Tibial artery (tissue), 4 donors: ENCODE results near the gene RAPGEF4.

Source experiments
- DNase-seq, 2 donors: peaks; one replicate each; pipeline ENCODE4 v3.0.0-alpha.2; 2019
- H3K27ac ChIP-seq, 2 donors: fragments of 200-600 bp; sonication (generic) in 1 of 2; 1 replicate in 1 of 2; 2 replicates in 1 of 2; pipeline ENCODE4 v1.5.1; 2018 to 2019; ENCODE audit warnings: mild to moderate bottlenecking in 1 of 2
- H3K27me3 ChIP-seq, 2 donors: fragments of 200-600 bp; sonication (generic) in 1 of 2; one replicate each; pipeline versions ENCODE4 v1.5.1 to v1.6.0; 2016 to 2019
- H3K36me3 ChIP-seq, 3 donors: fragments of 200-600 bp; sonication (generic) in 2 of 3; one replicate each; pipeline ENCODE4 v1.5.1; 2016 to 2019; ENCODE audit warnings: mild to moderate bottlenecking in 2 of 3
- H3K4me1 ChIP-seq, 4 donors: fragments of 200-600 bp; sonication (generic) in 2 of 4; 1 replicate in 3 of 4; 2 replicates in 1 of 4; pipeline ENCODE4 v1.5.1; 2016 to 2019
- H3K4me3 ChIP-seq, 2 donors: fragments of 200-600 bp; sonication (generic) in 1 of 2; 1 replicate in 1 of 2; 2 replicates in 1 of 2; pipeline ENCODE4 v1.5.1; 2018 to 2019; ENCODE audit warnings: mild to moderate bottlenecking in 2 of 2
- H3K9me3 ChIP-seq, 3 donors: fragments of 200-600 bp; sonication (generic) in 1 of 3; one replicate each; pipeline ENCODE4 v1.5.1; 2016 to 2019
- intact Hi-C: fragments of 100-400 bp; cut with DNase I; formaldehyde crosslinking; loops from one replicate; pipeline ENCODE4 v1.15.0; 2023; ENCODE audit warnings: low total_unique reads
- TF ChIP-seq, protein P1 (sequence below), 2 experiments: fragments of 200-600 bp in 1 of 2; fragments of 450-650 bp in 1 of 2; IDR thresholded peaks; one replicate each; pipeline ENCODE4 v1.5.1; 2017 to 2019; ENCODE audit warnings: antibody characterized with exemption in 2 of 2, mild to moderate bottlenecking in 1 of 2, moderate library complexity in 1 of 2

Gene RAPGEF4

DNA sequence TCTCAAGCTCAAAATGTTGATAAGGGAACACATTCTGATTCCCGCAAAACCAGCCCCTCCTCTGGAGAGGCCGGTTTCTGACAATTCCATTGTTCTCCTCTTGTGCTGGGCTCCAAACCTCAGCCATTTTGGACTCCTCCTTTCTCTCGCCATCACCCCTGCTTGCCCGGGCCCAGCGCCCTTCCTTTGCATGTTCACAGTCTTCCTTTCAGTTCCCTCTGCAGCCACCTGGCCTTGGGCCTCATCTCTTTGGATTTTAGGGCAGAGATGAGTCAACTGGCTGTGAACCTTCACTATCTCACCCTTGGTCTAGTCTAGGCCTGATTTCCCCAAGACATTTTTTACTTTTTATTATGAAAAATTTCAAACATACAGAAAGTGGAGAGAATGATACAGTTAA lies 184.1 kb downstream of the RAPGEF4 start:
- no peaks in the 10 kb centered on the region for H3K36me3 ChIP-seq
- H3K27ac ChIP-seq: no peak overlapping the region
- TF ChIP-seq, protein P1, sequence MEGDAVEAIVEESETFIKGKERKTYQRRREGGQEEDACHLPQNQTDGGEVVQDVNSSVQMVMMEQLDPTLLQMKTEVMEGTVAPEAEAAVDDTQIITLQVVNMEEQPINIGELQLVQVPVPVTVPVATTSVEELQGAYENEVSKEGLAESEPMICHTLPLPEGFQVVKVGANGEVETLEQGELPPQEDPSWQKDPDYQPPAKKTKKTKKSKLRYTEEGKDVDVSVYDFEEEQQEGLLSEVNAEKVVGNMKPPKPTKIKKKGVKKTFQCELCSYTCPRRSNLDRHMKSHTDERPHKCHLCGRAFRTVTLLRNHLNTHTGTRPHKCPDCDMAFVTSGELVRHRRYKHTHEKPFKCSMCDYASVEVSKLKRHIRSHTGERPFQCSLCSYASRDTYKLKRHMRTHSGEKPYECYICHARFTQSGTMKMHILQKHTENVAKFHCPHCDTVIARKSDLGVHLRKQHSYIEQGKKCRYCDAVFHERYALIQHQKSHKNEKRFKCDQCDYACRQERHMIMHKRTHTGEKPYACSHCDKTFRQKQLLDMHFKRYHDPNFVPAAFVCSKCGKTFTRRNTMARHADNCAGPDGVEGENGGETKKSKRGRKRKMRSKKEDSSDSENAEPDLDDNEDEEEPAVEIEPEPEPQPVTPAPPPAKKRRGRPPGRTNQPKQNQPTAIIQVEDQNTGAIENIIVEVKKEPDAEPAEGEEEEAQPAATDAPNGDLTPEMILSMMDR (IDR thresholded peaks at IDR 0.05): no peak
- H3K4me3 ChIP-seq: no peak overlapping the region
- intact Hi-C loops: no loop called here
- no peak for DNase-seq
- no peaks in the 10 kb centered on the region for H3K27me3 ChIP-seq
- H3K9me3 ChIP-seq: no peaks in the 10 kb centered on the region
- H3K4me1 ChIP-seq: no peaks in the 10 kb centered on the region

DNA sequence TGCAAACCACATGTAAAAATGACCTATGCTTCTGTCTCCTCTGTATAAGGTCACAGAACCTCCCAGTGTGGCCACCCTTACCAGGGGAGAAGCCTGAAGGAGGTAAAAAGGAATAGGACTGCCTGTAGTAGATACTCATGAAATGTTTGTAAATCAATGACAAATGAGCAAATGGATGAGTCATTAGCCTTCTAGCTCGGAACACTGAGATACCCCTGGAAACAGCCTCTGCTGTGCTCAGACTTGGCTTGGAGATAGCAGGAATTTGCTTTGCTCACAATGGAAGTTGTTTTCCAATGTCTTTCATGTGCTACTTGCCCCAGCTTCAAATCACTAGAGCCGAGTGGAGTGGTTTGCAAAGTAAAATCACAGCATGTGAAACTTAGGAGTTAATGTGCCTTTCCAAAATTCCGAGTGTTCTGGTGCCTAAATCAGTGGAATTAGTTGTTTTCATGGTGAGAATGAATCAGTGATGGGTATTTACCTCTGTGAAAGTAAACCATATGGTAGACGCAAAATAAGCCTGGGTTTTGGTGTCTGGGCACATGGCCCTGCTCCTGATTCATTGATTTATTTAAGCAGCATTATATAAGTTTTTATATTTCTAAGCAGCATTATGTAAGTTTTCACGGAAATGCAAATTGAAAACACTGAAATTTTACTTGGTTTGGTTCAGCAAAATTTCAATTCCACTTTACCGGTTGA lies 186.0 kb downstream of the RAPGEF4 start:
- Histone ChIP-seq H3K4me3 (no peak overlapping the region), H3K4me1 (peaks cover 0 to 2% (median 0%) of the 10 kb centered on the region in 4 donors), H3K36me3 (no peaks in the 10 kb centered on the region), H3K27me3 (no peaks in the 10 kb centered on the region), H3K27ac (no peak overlapping the region), H3K9me3 (no peaks in the 10 kb centered on the region)
- intact Hi-C loops: no loop called here
- DNase-seq: no peak
- TF ChIP-seq, protein P1 (IDR thresholded peaks at IDR 0.05): no peak

DNA sequence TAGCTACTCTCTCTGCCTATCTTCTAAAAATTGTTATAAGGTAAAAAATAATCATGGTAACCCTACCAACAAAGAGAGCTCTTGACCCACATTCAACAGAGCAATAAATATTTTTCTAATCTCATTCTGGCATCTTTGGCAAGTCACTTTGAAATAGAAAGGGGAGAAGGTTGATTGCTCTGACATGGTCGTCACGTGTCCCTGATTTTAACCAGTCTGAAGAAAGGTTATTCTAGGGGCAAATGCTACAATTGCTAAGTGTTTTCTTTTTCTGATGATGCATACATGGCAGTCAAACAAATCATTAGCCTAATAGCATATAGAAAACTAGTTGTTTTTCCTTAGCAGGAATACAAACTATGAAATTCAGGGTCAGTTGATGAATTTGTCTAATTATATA lies 186.7 kb downstream of the RAPGEF4 start:
- H3K27ac ChIP-seq: no peak overlapping the region
- no peaks in the 10 kb centered on the region for H3K9me3 ChIP-seq
- intact Hi-C loops: no loop called here
- DNase-seq: no peak
- H3K36me3 ChIP-seq: no peaks in the 10 kb centered on the region
- TF ChIP-seq, protein P1 (IDR thresholded peaks at IDR 0.05): no peak
- H3K27me3 ChIP-seq: no peaks in the 10 kb centered on the region
- H3K4me3 ChIP-seq: no peak overlapping the region
- peaks cover 0 to 8% (median under 1%) of the 10 kb centered on the region in 4 donors for H3K4me1 ChIP-seq

DNA sequence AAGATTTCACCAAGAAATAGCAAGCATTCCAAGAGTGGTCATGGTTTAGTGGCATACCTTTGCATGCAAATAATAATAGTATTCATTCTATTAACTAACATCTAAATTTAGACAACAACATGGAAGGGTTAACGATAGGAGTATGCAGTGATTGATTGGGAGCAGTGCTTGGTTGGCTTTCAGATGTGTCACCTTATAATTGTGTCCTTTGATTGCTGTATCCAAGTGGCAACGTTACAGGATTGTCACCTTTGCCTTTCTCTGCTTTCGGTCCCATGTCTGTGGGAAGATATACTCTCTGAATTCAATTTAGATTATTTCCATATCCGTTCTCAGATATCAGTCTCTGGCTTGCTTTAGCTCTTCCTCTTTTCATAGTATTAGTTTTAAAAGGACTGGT lies 187.2 kb downstream of the RAPGEF4 start:
- intact Hi-C loops: no loop called here
- Histone ChIP-seq H3K4me3 (no peak overlapping the region), H3K4me1 (peaks cover 0 to 13% (median 4%) of the 10 kb centered on the region in 4 donors), H3K27me3 (no peaks in the 10 kb centered on the region), H3K9me3 (no peaks in the 10 kb centered on the region), H3K27ac (no peak overlapping the region), H3K36me3 (no peaks in the 10 kb centered on the region)
- DNase-seq: no peak
- TF ChIP-seq, protein P1 (IDR thresholded peaks at IDR 0.05): no peak

DNA sequence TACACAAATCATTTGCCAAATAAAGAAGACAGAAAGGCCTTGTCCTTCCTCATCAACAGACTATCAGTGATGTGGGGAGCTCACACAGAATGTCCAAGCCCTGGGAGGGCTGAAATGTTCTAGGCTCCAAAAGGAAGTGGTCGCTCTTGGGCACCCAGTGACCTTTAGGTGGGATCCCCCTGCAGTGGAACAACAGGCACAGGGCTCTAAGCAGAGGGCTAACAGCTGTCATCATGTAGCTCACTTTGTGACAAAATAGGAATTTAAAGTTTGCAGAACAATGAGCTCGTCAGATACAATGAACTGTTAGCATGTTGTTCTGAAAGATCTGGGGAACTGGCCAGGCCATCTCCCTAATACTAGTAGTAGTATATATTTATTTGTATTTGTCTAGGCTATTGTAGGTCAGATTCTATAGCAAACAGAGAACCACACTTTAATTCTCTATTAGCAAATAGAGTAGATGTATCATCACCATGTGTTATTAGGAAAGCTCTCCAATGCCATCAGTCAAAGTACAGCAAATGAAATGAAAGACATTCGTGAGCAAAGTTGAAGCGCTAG lies 188.5 kb downstream of the RAPGEF4 start:
- intact Hi-C loops: no loop called here
- TF ChIP-seq, protein P1 (IDR thresholded peaks at IDR 0.05): no peak
- Histone ChIP-seq H3K4me3 (no peak overlapping the region), H3K4me1 (peaks cover 0 to 25% (median 8%) of the 10 kb centered on the region in 4 donors), H3K36me3 (no peaks in the 10 kb centered on the region), H3K9me3 (no peaks in the 10 kb centered on the region), H3K27ac (no peak overlapping the region), H3K27me3 (no peaks in the 10 kb centered on the region)
- no peak for DNase-seq
